Coronary artery (tissue), 2 donors: ENCODE measurements around the gene YWHAG.
"Not testable (repeated sequence)": the region's sequence is repeated elsewhere in the genome, so short reads cannot be mapped to it uniquely, and the experiment has no call there.

Source experiments
- DNase-seq: peaks from one replicate; pipeline ENCODE4 v3.0.0-alpha.2; 2017; ENCODE audit warnings: low spot score
- H3K27ac ChIP-seq, 2 donors: fragments of 200-600 bp; sonication (generic); one replicate each; pipeline ENCODE4 v1.5.1; 2016 to 2019
- H3K4me3 ChIP-seq: fragments of 200-600 bp; sonication (generic); 2 replicates; pipeline ENCODE4 v1.5.1; 2016; ENCODE audit warnings: mild to moderate bottlenecking, moderate library complexity
- TF ChIP-seq, protein P1 (sequence below): fragments of 200-600 bp; sonication (generic); IDR thresholded peaks from one replicate; pipeline ENCODE4 v1.5.1; 2019; ENCODE audit warnings: antibody characterized with exemption

Gene YWHAG

GRCh38 chr7:76325092-76325491 lies 33.7 kb downstream of the YWHAG start:
- TF ChIP-seq, protein P1, sequence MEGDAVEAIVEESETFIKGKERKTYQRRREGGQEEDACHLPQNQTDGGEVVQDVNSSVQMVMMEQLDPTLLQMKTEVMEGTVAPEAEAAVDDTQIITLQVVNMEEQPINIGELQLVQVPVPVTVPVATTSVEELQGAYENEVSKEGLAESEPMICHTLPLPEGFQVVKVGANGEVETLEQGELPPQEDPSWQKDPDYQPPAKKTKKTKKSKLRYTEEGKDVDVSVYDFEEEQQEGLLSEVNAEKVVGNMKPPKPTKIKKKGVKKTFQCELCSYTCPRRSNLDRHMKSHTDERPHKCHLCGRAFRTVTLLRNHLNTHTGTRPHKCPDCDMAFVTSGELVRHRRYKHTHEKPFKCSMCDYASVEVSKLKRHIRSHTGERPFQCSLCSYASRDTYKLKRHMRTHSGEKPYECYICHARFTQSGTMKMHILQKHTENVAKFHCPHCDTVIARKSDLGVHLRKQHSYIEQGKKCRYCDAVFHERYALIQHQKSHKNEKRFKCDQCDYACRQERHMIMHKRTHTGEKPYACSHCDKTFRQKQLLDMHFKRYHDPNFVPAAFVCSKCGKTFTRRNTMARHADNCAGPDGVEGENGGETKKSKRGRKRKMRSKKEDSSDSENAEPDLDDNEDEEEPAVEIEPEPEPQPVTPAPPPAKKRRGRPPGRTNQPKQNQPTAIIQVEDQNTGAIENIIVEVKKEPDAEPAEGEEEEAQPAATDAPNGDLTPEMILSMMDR = no peak
- Histone ChIP-seq H3K4me3 (no peak overlapping the region), H3K27ac (no peak overlapping the region)
- DNase-seq = no peak

- peak; percentile 88 for DNase-seq
These were observed 40.1 kb downstream of the YWHAG start for GRCh38 chr7:76318488-76319353.

DNA sequence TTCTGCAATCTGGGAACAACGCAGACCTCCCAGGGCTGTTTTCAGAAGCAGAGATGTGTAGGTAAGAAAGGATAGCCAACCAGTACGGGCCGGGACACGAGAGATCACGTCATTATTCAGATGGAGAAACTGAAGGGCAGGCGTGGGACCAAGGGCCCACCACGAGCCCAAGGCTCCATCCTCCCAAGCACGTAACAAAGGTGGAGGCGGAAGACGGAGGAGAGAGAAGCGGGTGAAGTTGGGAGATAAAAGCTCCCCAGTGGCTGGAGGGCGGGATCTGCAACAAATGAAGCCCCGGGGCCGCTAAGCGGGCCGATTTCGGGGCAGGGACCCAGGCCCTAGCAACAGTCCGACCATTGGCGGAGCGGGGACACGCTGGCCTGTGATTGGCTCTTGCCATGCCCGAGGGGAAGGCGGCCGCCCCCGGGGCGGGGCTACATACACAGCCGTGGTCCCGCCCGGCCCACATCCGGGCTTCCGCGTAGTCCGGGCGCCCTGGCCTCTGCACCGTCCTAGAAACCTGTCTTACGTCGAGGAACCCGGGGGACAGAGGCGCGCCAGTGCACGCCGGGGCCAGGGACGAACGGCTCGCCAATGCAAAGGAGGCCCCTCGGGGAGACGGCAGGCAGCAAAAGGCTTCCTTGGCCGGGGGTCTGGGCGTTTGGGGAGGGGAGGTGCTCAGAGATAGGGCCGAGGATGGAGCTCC lies 40.9 kb downstream of the YWHAG start:
- peak overlapping the region; percentile 98 for H3K27ac ChIP-seq
- DNase-seq = peak; percentile 98
- peak overlapping the region; percentile 91 for H3K4me3 ChIP-seq
- TF ChIP-seq, protein P1 = no peak

More at GRCh38 chr7:76318488-76319353, 40.1 kb downstream of the YWHAG start:
- Histone ChIP-seq H3K27ac (peak overlapping the region; percentile 98), H3K4me3 (peak overlapping the region; percentile 91)
- TF ChIP-seq, protein P1 = peak; percentile 15

GRCh38 chr7:76316984-76317781 lies 41.6 kb downstream of the YWHAG start:
- peak overlapping the region; percentile 91 for H3K4me3 ChIP-seq
- H3K27ac ChIP-seq = peak overlapping the region; percentile 98
- TF ChIP-seq, protein P1 = no peak
- no peak for DNase-seq

DNA sequence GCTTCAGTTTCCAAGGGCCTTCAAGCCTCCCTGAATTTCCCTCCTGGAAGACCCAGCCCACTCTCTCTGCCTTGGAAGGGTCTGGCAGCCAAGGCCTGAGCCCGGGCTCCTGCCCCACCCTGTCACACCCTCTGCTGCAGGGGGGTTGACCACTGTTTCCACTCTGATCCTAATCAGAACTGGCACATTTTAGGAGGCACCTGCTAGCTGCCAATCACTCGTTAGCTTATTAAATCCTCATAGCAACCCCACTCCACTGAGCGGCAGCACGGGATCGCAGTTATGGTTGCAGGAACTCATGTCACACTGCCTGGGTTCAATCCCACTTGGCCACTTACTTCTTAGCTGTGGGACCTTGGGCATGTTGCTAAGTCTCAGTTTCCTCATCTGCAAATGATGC lies 43.4 kb downstream of the YWHAG start:
- DNase-seq = no peak
- Histone ChIP-seq H3K4me3 (no peak overlapping the region), H3K27ac (no peak overlapping the region)
- TF ChIP-seq, protein P1 = no peak

DNA sequence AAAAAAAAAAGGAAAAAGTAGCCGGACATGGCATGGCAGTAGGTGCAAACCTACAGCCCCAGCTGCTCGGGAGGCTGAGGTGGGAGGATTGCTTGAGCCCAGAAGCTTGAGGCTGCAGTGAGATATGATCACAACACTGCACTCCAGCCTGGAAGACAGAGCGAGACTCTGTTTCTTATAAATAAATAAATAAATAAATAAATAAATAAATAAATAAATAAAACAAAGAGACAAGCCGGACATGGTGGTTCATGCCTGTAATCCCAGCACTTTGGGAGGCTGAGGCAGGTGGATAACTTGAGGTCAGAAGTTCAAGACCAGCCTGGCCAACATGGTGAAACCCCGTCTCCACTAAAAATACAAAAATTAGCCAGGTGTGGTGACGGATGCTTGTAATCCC lies 44.1 kb downstream of the YWHAG start:
- H3K27ac ChIP-seq, DNase-seq, H3K4me3 ChIP-seq: not testable (repeated sequence)
